GM12878 (cell line): ENCODE data around the gene ITK. TPM values are rescaled to one million over a fixed set of nuclear protein-coding genes. Genes with fewer than 3 reads are reported as not detected.

Experiments
- ATAC-seq: fragments of 200-7000 bp; cut with Tn5 transposase; 3 replicates; pipeline ENCODE4 v1.9.1; 2020; ENCODE audit warnings: mild to moderate bottlenecking, moderate library complexity
- BruUV-seq: library from RNA; stranded (reverse); fragments of 400-500 nt; replicated peaks from 2 replicates; lab custom pipeline; 2021; lab: Mats Ljungman, UMichigan
- CTCF ChIA-PET: fragments of 300-600 bp; sonication (Branson Sonifier 250); formaldehyde crosslinking; extraction: SDS; loops from one replicate; lab custom pipeline; 2021; ENCODE audit warnings: inconsistent platforms; lab: Yijun Ruan, JAX
- POLR2A ChIA-PET: fragments of 350-600 bp; formaldehyde crosslinking; extraction: SDS; loops from one replicate; lab custom pipeline; 2021; ENCODE audit warnings: inconsistent platforms; lab: Charles Lee
- RAD21 ChIA-PET: fragments of 300-600 bp; sonication (Branson Sonifier 250); formaldehyde crosslinking; loops from one replicate; lab custom pipeline; 2023; ENCODE audit warnings: antibody characterized with exemption; ENCODE audit not compliant: unreplicated experiment; lab: Charles Lee
- SMC1A ChIA-PET: fragments of 300-600 bp; sonication (Branson Sonifier 250); formaldehyde crosslinking; loops from one replicate; lab custom pipeline; 2023; ENCODE audit not compliant: unreplicated experiment, uncharacterized antibody; lab: Charles Lee
- DNase-seq: peaks from one replicate; pipeline ENCODE4 v3.0.0-alpha.2; 2011; ENCODE audit warnings: low read depth, low spot score
- FAIRE-seq: peaks from 3 replicates; lab custom pipeline; 2011; peaks lifted over from hg19 to GRCh38; lab: Jason Lieb, UNC
- H2AFZ ChIP-seq: 2 replicates; pipeline ENCODE4 v1.6.0; 2011; ENCODE audit warnings: low read depth, low read length, control low read depth; ENCODE audit not compliant: control insufficient read depth
- H3K27ac ChIP-seq: 2 replicates; pipeline ENCODE4 v1.5.1; 2011; ENCODE audit warnings: control low read depth; ENCODE audit not compliant: control insufficient read depth, insufficient read depth
- H3K27me3 ChIP-seq, 2 experiments: replicated peaks in 1 of 2; 2 replicates each; pipeline versions ENCODE4 v1.6.0 to v1.6.1; 2011; ENCODE audit warnings: low read length in 1 of 2; ENCODE audit not compliant: control insufficient read depth in 2 of 2, insufficient read depth in 2 of 2
- H3K36me3 ChIP-seq, 2 experiments: 2 replicates each; pipeline ENCODE4 v1.5.1; 2011; ENCODE audit warnings: low read length in 1 of 2; ENCODE audit not compliant: control insufficient read depth in 2 of 2, insufficient read depth in 2 of 2
- H3K4me1 ChIP-seq: 2 replicates; pipeline ENCODE4 v1.6.1; 2011; ENCODE audit warnings: mild to moderate bottlenecking, low read length, moderate library complexity, mixed read lengths; ENCODE audit not compliant: control insufficient read depth, insufficient read depth
- H3K4me2 ChIP-seq: 2 replicates; pipeline ENCODE4 v1.6.0; 2011; ENCODE audit warnings: control low read depth; ENCODE audit not compliant: control insufficient read depth, insufficient read depth
- H3K4me3 ChIP-seq: fragments of 200-600 bp; sonication (generic); 2 replicates; pipeline ENCODE4 v1.5.1; 2016
- H3K79me2 ChIP-seq: 2 replicates; pipeline ENCODE4 v1.6.0; 2011; ENCODE audit warnings: low read length; ENCODE audit not compliant: control insufficient read depth, insufficient read depth
- H3K9ac ChIP-seq: 2 replicates; pipeline ENCODE4 v1.8.0; 2011; ENCODE audit warnings: low read length, control low read depth, mixed read lengths; ENCODE audit not compliant: control insufficient read depth, insufficient read depth
- H3K9me3 ChIP-seq: replicated peaks from 3 replicates; pipeline ENCODE4 v1.5.1; 2011; ENCODE audit warnings: mild to moderate bottlenecking, low read length; ENCODE audit not compliant: control insufficient read depth, insufficient read depth
- H4K20me1 ChIP-seq: 2 replicates; pipeline ENCODE4 v1.6.0; 2011; ENCODE audit not compliant: control insufficient read depth, insufficient read depth
- ATF3 ChIP-seq: IDR thresholded peaks from 2 replicates; pipeline ENCODE4 v1.6.1; 2011; ENCODE audit warnings: low read depth, mild to moderate bottlenecking, low read length, moderate library complexity, borderline replicate concordance; ENCODE audit errors: extremely low read depth
- BHLHE40 ChIP-seq, 2 experiments: fragments of 450-650 bp in 1 of 2; IDR thresholded peaks; 2 replicates each; pipeline ENCODE4 v1.6.1; 2011 to 2017; ENCODE audit warnings: low read depth in 2 of 2, borderline replicate concordance in 1 of 2, improper control_type of control experiment in 1 of 2, low read length in 1 of 2, mild to moderate bottlenecking in 1 of 2
- EP300 ChIP-seq, 2 experiments: fragments of 150-350 bp in 1 of 2; IDR thresholded peaks; 2 replicates each; pipeline ENCODE4 v1.6.1; 2011 to 2012; ENCODE audit warnings: low read depth in 2 of 2, low read length in 2 of 2, borderline replicate concordance in 1 of 2, improper control_type of control experiment in 1 of 2, inconsistent platforms in 1 of 2; ENCODE audit not compliant: control insufficient read depth in 1 of 2
- EZH2 ChIP-seq: IDR thresholded peaks from 2 replicates; pipeline ENCODE4 v1.6.1; 2012; ENCODE audit warnings: low read depth, mild to moderate bottlenecking, control low read depth, inconsistent platforms, low read length, borderline replicate concordance; ENCODE audit not compliant: control insufficient read depth
- HCFC1 ChIP-seq: fragments of 150-350 bp; IDR thresholded peaks from 2 replicates; pipeline ENCODE4 v1.6.1; 2014; ENCODE audit warnings: low read length
- KAT2A ChIP-seq: conservative IDR thresholded peaks from 2 replicates; pipeline ENCODE4 v1.6.1; 2011; ENCODE audit warnings: low read depth, low read length; ENCODE audit not compliant: control insufficient read depth
- MEF2B ChIP-seq: fragments of 450-650 bp; IDR thresholded peaks from 2 replicates; pipeline ENCODE4 v1.6.1; 2018; ENCODE audit warnings: mild to moderate bottlenecking, moderate library complexity; ENCODE audit not compliant: partially characterized antibody, poor library complexity, severe bottlenecking
- NBN ChIP-seq: fragments of 450-650 bp; IDR thresholded peaks from 2 replicates; pipeline ENCODE4 v1.6.1; 2016
- NR2C2 ChIP-seq: IDR thresholded peaks from 2 replicates; pipeline ENCODE4 v1.6.1; 2011; ENCODE audit warnings: borderline replicate concordance, low read depth; ENCODE audit not compliant: control insufficient read depth, insufficient read length
- PML ChIP-seq: IDR thresholded peaks from 2 replicates; pipeline ENCODE4 v1.6.1; 2012; ENCODE audit warnings: low read length, inconsistent platforms
- YY1 ChIP-seq: IDR thresholded peaks from 2 replicates; pipeline ENCODE4 v1.6.1; 2011; ENCODE audit warnings: low read depth, mild to moderate bottlenecking, low read length
- ZBED1 ChIP-seq: IDR thresholded peaks from 2 replicates; pipeline ENCODE4 v1.6.1; 2016; ENCODE audit warnings: borderline replicate concordance
- ZNF24 ChIP-seq: fragments of 450-650 bp; IDR thresholded peaks from 2 replicates; pipeline ENCODE4 v1.6.1; 2017; ENCODE audit warnings: antibody characterized with exemption, mild to moderate bottlenecking
- ZNF274 ChIP-seq: IDR thresholded peaks from one replicate; pipeline ENCODE4 v1.8.0; 2011; ENCODE audit not compliant: insufficient read length, insufficient read depth
- WGBS: methylation state at CpG from one replicate; pipeline ENCODE4 v1.1.6; 2016; ENCODE audit warnings: low lambda C conversion rate; ENCODE audit not compliant: insufficient replicate concordance, insufficient coverage; ENCODE audit errors: missing lambda C conversion rate; 5-methylcytosine and 5-hydroxymethylcytosine counted together
- in situ Hi-C: fragments of 300-500 bp; cut with MboI; formaldehyde crosslinking; loops from 9 replicates; pipeline ENCODE4 v1.14.3; 2018; ENCODE audit warnings: mixed read lengths
- intact Hi-C: fragments of 100-400 bp; cut with micrococcal nuclease; formaldehyde crosslinking; loops from one replicate; pipeline ENCODE4 v1.14.2; 2022; ENCODE audit not compliant: unreplicated experiment
- polyA plus RNA-seq, 11 experiments: library from polyadenylated mRNA; depleted of rRNA in 4 of 11; unstranded in 6 of 11; stranded (reverse) in 5 of 11; fragments of >200 nt; fragmentation: Nextera tagmentation in 4 of 11; fragmentation: Illumina TruSeq in 1 of 11; extraction: Ambion mirVana in 4 of 11; extraction: Trizol in 1 of 11; gene quantifications; 1 replicate in 1 of 11; 2 replicates in 10 of 11; pipeline versions ENCODE4 v1.2.1 to v1.2.3, GENCODE V29; 2011 to 2016; ENCODE audit warnings: inconsistent platforms in 2 of 11, missing spikeins in 2 of 11, low read depth in 1 of 11
- total RNA-seq, 4 experiments: library from RNA; depleted of rRNA in 3 of 4; stranded (reverse); fragments of >200 nt in 3 of 4; fragmentation: Illumina TruSeq in 1 of 4; extraction: Trizol in 1 of 4; gene quantifications; 2 replicates each; pipeline versions ENCODE4 v1.2.1 to v1.2.3, GENCODE V29; 2013 to 2021
- TF ChIP-seq, protein P1 (sequence below): fragments of 450-650 bp; IDR thresholded peaks from 2 replicates; pipeline ENCODE4 v1.6.1; 2017; ENCODE audit warnings: mild to moderate bottlenecking
- TF ChIP-seq, protein P2 (sequence below): fragments of 450-650 bp; IDR thresholded peaks from 2 replicates; pipeline ENCODE4 v1.6.1; 2017; ENCODE audit warnings: mild to moderate bottlenecking, moderate library complexity

Gene ITK
- total and polyA plus RNA-seq, 10 of the 15 experiments (the other 5 are each of a cell fraction or from before 2014, with no cell fraction given), result 0.05 to 2.4 (median 0.76) TPM

- DNase-seq (no peak), ATAC-seq (no peak), FAIRE-seq (no peak)
- ChIA-PET POLR2A (interaction anchor here (0.8 to 1.3 kb wide), 3 partner anchors 18 to 136 kb away, joined by 3 read pairs; partner anchors contain the start of gene MED7), RAD21 (interaction anchor here (1.5 kb wide), 2 partner anchors 26 to 51 kb away, joined by 3 to 4 read pairs; no protein-coding TSS in a partner anchor), CTCF (interaction anchor here (1.0 to 2.8 kb wide), 3 partner anchors 11 to 51 kb away, joined by 3 to 14 read pairs (median 3); no protein-coding TSS in a partner anchor), SMC1A (interaction anchor here (1.6 to 4.0 kb wide), 5 partner anchors 11 to 25 kb away, joined by 3 to 20 read pairs (median 7); no protein-coding TSS in a partner anchor)
- in situ Hi-C loops (no loop called here), intact Hi-C loops (loop anchor here (10.0 kb wide), 2 partner anchors 316 to 1776 kb away; no protein-coding TSS in a partner anchor)
- Histone ChIP-seq H3K4me3 (no peak overlapping the region), H3K36me3 (peaks cover 0 to 3% of the 10 kb centered on the region in 2 experiments; a peak in 2 of 4 replicates), H3K9ac (no peak overlapping the region), H3K9me3 (peaks cover 5% of the 10 kb centered on the region; the same call in 1 of the 3 replicates), H3K4me2 (no peak overlapping the region), H3K4me1 (peaks cover 21% of the 10 kb centered on the region), H3K79me2 (peaks cover 84% of the 10 kb centered on the region), H3K27me3 (no peaks in the 10 kb centered on the region), H2AFZ (no peak overlapping the region), H4K20me1 (no peaks in the 10 kb centered on the region; the same call in 1 of the 2 replicates), H3K27ac (no peak overlapping the region)
- no TSS peak for BruUV-seq
- WGBS, result 92% methylated on average over 2 of the region's 2 CpGs
- TF ChIP-seq ZNF24 (no peak), NBN (no peak), NR2C2 (no peak), ZBED1 (no peak), EP300 (IDR thresholded peaks at IDR 0.05; ENCODE audit: borderline replicate concordance in 1 of 2, control insufficient read depth in 1 of 2, low read depth in 2 of 2, low read length in 2 of 2) (no peak), KAT2A (no peak), EZH2 (no peak), BHLHE40 (IDR thresholded peaks at IDR 0.05; ENCODE audit: borderline replicate concordance in 1 of 2, low read depth in 2 of 2, low read length in 1 of 2) (no peak), HCFC1 (no peak), YY1 (0 out of 2 replicates have a peak, but pooled peaks have one; percentile 15), MEF2B (no peak), ZNF274 (no peak), ATF3 (no peak), PML (no peak)
- TF ChIP-seq, protein P1, sequence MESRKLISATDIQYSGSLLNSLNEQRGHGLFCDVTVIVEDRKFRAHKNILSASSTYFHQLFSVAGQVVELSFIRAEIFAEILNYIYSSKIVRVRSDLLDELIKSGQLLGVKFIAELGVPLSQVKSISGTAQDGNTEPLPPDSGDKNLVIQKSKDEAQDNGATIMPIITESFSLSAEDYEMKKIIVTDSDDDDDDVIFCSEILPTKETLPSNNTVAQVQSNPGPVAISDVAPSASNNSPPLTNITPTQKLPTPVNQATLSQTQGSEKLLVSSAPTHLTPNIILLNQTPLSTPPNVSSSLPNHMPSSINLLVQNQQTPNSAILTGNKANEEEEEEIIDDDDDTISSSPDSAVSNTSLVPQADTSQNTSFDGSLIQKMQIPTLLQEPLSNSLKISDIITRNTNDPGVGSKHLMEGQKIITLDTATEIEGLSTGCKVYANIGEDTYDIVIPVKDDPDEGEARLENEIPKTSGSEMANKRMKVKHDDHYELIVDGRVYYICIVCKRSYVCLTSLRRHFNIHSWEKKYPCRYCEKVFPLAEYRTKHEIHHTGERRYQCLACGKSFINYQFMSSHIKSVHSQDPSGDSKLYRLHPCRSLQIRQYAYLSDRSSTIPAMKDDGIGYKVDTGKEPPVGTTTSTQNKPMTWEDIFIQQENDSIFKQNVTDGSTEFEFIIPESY, result no peak
- TF ChIP-seq, protein P2, sequence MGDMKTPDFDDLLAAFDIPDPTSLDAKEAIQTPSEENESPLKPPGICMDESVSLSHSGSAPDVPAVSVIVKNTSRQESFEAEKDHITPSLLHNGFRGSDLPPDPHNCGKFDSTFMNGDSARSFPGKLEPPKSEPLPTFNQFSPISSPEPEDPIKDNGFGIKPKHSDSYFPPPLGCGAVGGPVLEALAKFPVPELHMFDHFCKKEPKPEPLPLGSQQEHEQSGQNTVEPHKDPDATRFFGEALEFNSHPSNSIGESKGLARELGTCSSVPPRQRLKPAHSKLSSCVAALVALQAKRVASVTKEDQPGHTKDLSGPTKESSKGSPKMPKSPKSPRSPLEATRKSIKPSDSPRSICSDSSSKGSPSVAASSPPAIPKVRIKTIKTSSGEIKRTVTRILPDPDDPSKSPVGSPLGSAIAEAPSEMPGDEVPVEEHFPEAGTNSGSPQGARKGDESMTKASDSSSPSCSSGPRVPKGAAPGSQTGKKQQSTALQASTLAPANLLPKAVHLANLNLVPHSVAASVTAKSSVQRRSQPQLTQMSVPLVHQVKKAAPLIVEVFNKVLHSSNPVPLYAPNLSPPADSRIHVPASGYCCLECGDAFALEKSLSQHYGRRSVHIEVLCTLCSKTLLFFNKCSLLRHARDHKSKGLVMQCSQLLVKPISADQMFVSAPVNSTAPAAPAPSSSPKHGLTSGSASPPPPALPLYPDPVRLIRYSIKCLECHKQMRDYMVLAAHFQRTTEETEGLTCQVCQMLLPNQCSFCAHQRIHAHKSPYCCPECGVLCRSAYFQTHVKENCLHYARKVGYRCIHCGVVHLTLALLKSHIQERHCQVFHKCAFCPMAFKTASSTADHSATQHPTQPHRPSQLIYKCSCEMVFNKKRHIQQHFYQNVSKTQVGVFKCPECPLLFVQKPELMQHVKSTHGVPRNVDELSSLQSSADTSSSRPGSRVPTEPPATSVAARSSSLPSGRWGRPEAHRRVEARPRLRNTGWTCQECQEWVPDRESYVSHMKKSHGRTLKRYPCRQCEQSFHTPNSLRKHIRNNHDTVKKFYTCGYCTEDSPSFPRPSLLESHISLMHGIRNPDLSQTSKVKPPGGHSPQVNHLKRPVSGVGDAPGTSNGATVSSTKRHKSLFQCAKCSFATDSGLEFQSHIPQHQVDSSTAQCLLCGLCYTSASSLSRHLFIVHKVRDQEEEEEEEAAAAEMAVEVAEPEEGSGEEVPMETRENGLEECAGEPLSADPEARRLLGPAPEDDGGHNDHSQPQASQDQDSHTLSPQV, result peak; percentile 93
Observed at GRCh38 chr5:157278319-157279037, 97.8 kb downstream of the ITK start.
